ENCODE measurements around the gene CMIP. TPM values are rescaled to one million over a fixed set of nuclear protein-coding genes. Genes with fewer than 3 reads are reported as not detected.
A peak's percentile ranks its signal among the peaks of the same experiment; 100 is the strongest.

CMIP gene
- total RNA-seq, 4 donors from 2014 or later, result 17.1 to 60.5 (median 39.7) TPM

- WGBS, 2 donors, result 43 to 45% methylated on average over 1 to 2 of the region's 2 CpGs
- no peak overlapping the region for H3K27ac ChIP-seq
- no peaks in the 10 kb centered on the region for H3K36me3 ChIP-seq
- TF ChIP-seq CTCF (IDR thresholded peaks at IDR 0.05), result no peak
- no peak for TF ChIP-seq POLR2A (IDR thresholded peaks at IDR 0.05)
- H3K4me1 ChIP-seq, result peaks cover 26 to 94% (median 43%) of the 10 kb centered on the region in 3 donors
- intact Hi-C loops (cut with DNase I), result no loop called here
- no peaks in the 10 kb centered on the region for H3K9me3 ChIP-seq
- H3K4me3 ChIP-seq, result no peak overlapping the region
- H3K27me3 ChIP-seq, result no peaks in the 10 kb centered on the region
- no peak for DNase-seq
These were observed 105.8 kb downstream of the CMIP start for GRCh38 chr16:81550432-81550808.

GRCh38 chr16:81551151-81551808 lies 106.7 kb downstream of the CMIP start:
- H3K27ac ChIP-seq, result peak overlapping the region in 3 of 4 donors; percentile 74 to 82 (median 79)
- H3K36me3 ChIP-seq, result no peaks in the 10 kb centered on the region
- WGBS, 2 donors, result 44 to 50% methylated on average over 6 of the region's 6 CpGs
- H3K9me3 ChIP-seq, result no peaks in the 10 kb centered on the region
- peaks cover 26 to 92% (median 42%) of the 10 kb centered on the region in 3 donors for H3K4me1 ChIP-seq
- no peaks in the 10 kb centered on the region for H3K27me3 ChIP-seq
- intact Hi-C loops (cut with DNase I), result no loop called here
- no peak for DNase-seq
- TF ChIP-seq POLR2A (IDR thresholded peaks at IDR 0.05), result no peak
- TF ChIP-seq CTCF (IDR thresholded peaks at IDR 0.05), result no peak
- no peak overlapping the region for H3K4me3 ChIP-seq

GRCh38 chr16:81551821-81552304 lies 107.3 kb downstream of the CMIP start:
- 78 to 80% methylated on average over 1 to 3 of the region's 11 CpGs for WGBS, 2 donors
- no peaks in the 10 kb centered on the region for H3K36me3 ChIP-seq
- no peak for DNase-seq
- H3K27ac ChIP-seq, result peak overlapping the region; percentile 63 to 82 (median 76)
- H3K9me3 ChIP-seq, result no peaks in the 10 kb centered on the region
- H3K4me1 ChIP-seq, result peaks cover 26 to 95% (median 42%) of the 10 kb centered on the region in 3 donors
- intact Hi-C loops (cut with DNase I), result no loop called here
- no peak for TF ChIP-seq POLR2A (IDR thresholded peaks at IDR 0.05)
- no peak for TF ChIP-seq CTCF (IDR thresholded peaks at IDR 0.05)
- H3K4me3 ChIP-seq, result no peak overlapping the region
- H3K27me3 ChIP-seq, result no peaks in the 10 kb centered on the region

GRCh38 chr16:81552743-81553079 lies 108.1 kb downstream of the CMIP start:
- H3K9me3 ChIP-seq, result no peaks in the 10 kb centered on the region
- WGBS, 2 donors, result 38% methylated on average over 1 of the region's 1 CpG; no CpG with 5 or more reads in 1 of the 2 donors
- no peak for DNase-seq
- no peaks in the 10 kb centered on the region for H3K27me3 ChIP-seq
- intact Hi-C loops (cut with DNase I), result no loop called here
- TF ChIP-seq CTCF (IDR thresholded peaks at IDR 0.05), result no peak
- no peak for TF ChIP-seq POLR2A (IDR thresholded peaks at IDR 0.05)
- H3K36me3 ChIP-seq, result no peaks in the 10 kb centered on the region
- H3K4me1 ChIP-seq, result peaks cover 26 to 89% (median 42%) of the 10 kb centered on the region in 3 donors
- H3K4me3 ChIP-seq, result peak overlapping the region in 1 of 4 donors; percentile 25
- peak overlapping the region; percentile 63 to 82 (median 76) for H3K27ac ChIP-seq

- DNase-seq, result no peak
- intact Hi-C loops (cut with DNase I), result no loop called here
- no peak for TF ChIP-seq POLR2A (IDR thresholded peaks at IDR 0.05)
- no peak for TF ChIP-seq CTCF (IDR thresholded peaks at IDR 0.05)
- Histone ChIP-seq H3K27me3 (no peaks in the 10 kb centered on the region), H3K4me3 (peak overlapping the region in 1 of 4 donors; percentile 25), H3K4me1 (peaks cover 26 to 92% (median 42%) of the 10 kb centered on the region in 3 donors), H3K36me3 (no peaks in the 10 kb centered on the region), H3K9me3 (no peaks in the 10 kb centered on the region), H3K27ac (peak overlapping the region; percentile 63 to 82 (median 76))
- 13 to 31% methylated on average over 13 to 18 of the region's 22 CpGs for WGBS, 2 donors
These were observed 108.6 kb downstream of the CMIP start for GRCh38 chr16:81553080-81553813.

Measured in esophagus squamous epithelium (tissue), 5 donors.